DOHH2 (cell line): ENCODE results near the gene SHQ1.
"Not testable (repeated sequence)": the region's sequence is repeated elsewhere in the genome, so short reads cannot be mapped to it uniquely, and the experiment has no call there.

Experiments used
- H3F3A ChIP-seq: fragments of 200-600 bp; sonication (generic), shearing (Covaris generic); 2 replicates; pipeline ENCODE4 v1.6.0; 2016; ENCODE audit warnings: antibody characterized with exemption, mild to moderate bottlenecking; ENCODE audit not compliant: control insufficient read depth, insufficient read depth
- H3K27ac ChIP-seq: fragments of 200-600 bp; sonication (generic); 2 replicates; pipeline ENCODE4 v1.5.1; 2014; ENCODE audit warnings: low read depth, mild to moderate bottlenecking, low read length, moderate library complexity
- H3K27me3 ChIP-seq: fragments of 200-600 bp; sonication (generic); 2 replicates; pipeline ENCODE4 v1.6.1; 2014; ENCODE audit warnings: mild to moderate bottlenecking, low read length, mixed read lengths; ENCODE audit not compliant: control insufficient read depth
- H3K36me3 ChIP-seq: fragments of 200-600 bp; sonication (generic); 2 replicates; pipeline ENCODE4 v1.6.1; 2014; ENCODE audit warnings: mild to moderate bottlenecking, low read length, moderate library complexity, mixed read lengths; ENCODE audit not compliant: control insufficient read depth
- H3K4me1 ChIP-seq: fragments of 200-600 bp; sonication (generic); 2 replicates; pipeline ENCODE4 v1.6.1; 2014; ENCODE audit warnings: mild to moderate bottlenecking, low read length, mixed read lengths; ENCODE audit not compliant: control insufficient read depth
- H3K4me2 ChIP-seq: fragments of 200-600 bp; sonication (generic); 2 replicates; pipeline ENCODE4 v1.6.0; 2014; ENCODE audit warnings: mild to moderate bottlenecking, low read length, moderate library complexity
- H3K4me3 ChIP-seq: fragments of 200-600 bp; sonication (generic); 2 replicates; pipeline ENCODE4 v1.5.1; 2014; ENCODE audit warnings: mild to moderate bottlenecking, low read length, mixed read lengths
- H3K79me2 ChIP-seq: fragments of 200-600 bp; sonication (generic); 2 replicates; pipeline ENCODE4 v1.6.1; 2014; ENCODE audit warnings: mild to moderate bottlenecking, low read length, mixed read lengths; ENCODE audit not compliant: control insufficient read depth
- H3K9me2 ChIP-seq: fragments of 200-600 bp; sonication (generic); replicated peaks from 2 replicates; pipeline ENCODE4 v1.6.1; 2014; ENCODE audit warnings: mild to moderate bottlenecking, low read length, mixed read lengths; ENCODE audit not compliant: control insufficient read depth
- H3K9me3 ChIP-seq: fragments of 200-600 bp; sonication (generic); 2 replicates; pipeline ENCODE4 v1.6.1; 2014; ENCODE audit warnings: antibody characterized with exemption, low read length, mixed read lengths; ENCODE audit not compliant: control insufficient read depth, insufficient read depth
- H4K20me1 ChIP-seq: fragments of 200-600 bp; sonication (generic); 2 replicates; pipeline ENCODE4 v1.6.0; 2014; ENCODE audit warnings: low read depth, mild to moderate bottlenecking, antibody characterized with exemption, low read length, moderate library complexity; ENCODE audit not compliant: control insufficient read depth, insufficient read depth
- EZH2phosphoT487 ChIP-seq: fragments of 200-600 bp; sonication (generic); IDR thresholded peaks from 2 replicates; pipeline ENCODE4 v1.6.1; 2017; ENCODE audit warnings: borderline replicate concordance, mild to moderate bottlenecking, antibody characterized with exemption, low read length, moderate library complexity, mixed read lengths
- TF ChIP-seq, protein P1 (sequence below): fragments of 200-600 bp; sonication (generic); IDR thresholded peaks from one replicate; pipeline ENCODE4 v1.5.1; 2014; ENCODE audit warnings: antibody characterized with exemption, mild to moderate bottlenecking, low read depth, low read length; ENCODE audit not compliant: poor library complexity, severe bottlenecking

Gene SHQ1

GRCh38 chr3:72791161-72791560 lies 57.1 kb downstream of the SHQ1 start:
- Histone ChIP-seq H4K20me1 (no peaks in the 10 kb centered on the region), H3K4me2 (no peak overlapping the region), H3K79me2 (no peaks in the 10 kb centered on the region), H3K36me3 (peaks cover 14% of the 10 kb centered on the region), H3K9me2 (no peaks in the 10 kb centered on the region), H3K4me3 (no peak overlapping the region), H3K9me3 (no peaks in the 10 kb centered on the region), H3K27me3 (no peaks in the 10 kb centered on the region), H3K4me1 (no peaks in the 10 kb centered on the region), H3K27ac (no peak overlapping the region), H3F3A (no peaks in the 10 kb centered on the region)
- TF ChIP-seq, protein P1, sequence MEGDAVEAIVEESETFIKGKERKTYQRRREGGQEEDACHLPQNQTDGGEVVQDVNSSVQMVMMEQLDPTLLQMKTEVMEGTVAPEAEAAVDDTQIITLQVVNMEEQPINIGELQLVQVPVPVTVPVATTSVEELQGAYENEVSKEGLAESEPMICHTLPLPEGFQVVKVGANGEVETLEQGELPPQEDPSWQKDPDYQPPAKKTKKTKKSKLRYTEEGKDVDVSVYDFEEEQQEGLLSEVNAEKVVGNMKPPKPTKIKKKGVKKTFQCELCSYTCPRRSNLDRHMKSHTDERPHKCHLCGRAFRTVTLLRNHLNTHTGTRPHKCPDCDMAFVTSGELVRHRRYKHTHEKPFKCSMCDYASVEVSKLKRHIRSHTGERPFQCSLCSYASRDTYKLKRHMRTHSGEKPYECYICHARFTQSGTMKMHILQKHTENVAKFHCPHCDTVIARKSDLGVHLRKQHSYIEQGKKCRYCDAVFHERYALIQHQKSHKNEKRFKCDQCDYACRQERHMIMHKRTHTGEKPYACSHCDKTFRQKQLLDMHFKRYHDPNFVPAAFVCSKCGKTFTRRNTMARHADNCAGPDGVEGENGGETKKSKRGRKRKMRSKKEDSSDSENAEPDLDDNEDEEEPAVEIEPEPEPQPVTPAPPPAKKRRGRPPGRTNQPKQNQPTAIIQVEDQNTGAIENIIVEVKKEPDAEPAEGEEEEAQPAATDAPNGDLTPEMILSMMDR, result no peak
- TF ChIP-seq EZH2phosphoT487, result no peak

DNA sequence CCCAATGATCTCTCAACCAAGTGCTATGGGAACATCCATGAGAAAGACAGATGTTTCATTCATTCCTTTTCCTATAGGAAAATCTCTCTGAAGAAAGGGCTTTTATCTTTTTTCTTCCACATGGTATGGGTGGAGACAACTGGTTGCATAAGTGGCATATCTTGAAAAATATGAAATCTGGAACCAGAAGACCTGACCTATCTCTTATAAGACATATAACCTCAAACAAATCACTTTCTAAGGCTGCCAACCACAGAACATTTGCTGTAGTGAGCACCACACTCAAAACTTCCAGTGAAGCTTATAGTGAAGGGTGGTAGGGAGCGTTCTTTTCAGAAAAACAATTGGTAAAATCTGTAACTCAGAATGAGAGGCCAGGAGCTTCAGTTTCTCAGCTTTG lies 58.5 kb downstream of the SHQ1 start:
- H3K4me1 ChIP-seq, result no peaks in the 10 kb centered on the region
- peaks cover 20% of the 10 kb centered on the region for H3K36me3 ChIP-seq
- H3K27ac ChIP-seq, result no peak overlapping the region
- H3K79me2 ChIP-seq, result no peaks in the 10 kb centered on the region
- no peaks in the 10 kb centered on the region for H3K27me3 ChIP-seq
- no peaks in the 10 kb centered on the region for H4K20me1 ChIP-seq
- no peaks in the 10 kb centered on the region for H3K9me3 ChIP-seq
- no peak overlapping the region for H3K4me3 ChIP-seq
- no peaks in the 10 kb centered on the region for H3F3A ChIP-seq
- no peaks in the 10 kb centered on the region for H3K9me2 ChIP-seq
- TF ChIP-seq, protein P1, result no peak
- no peak overlapping the region for H3K4me2 ChIP-seq

DNA sequence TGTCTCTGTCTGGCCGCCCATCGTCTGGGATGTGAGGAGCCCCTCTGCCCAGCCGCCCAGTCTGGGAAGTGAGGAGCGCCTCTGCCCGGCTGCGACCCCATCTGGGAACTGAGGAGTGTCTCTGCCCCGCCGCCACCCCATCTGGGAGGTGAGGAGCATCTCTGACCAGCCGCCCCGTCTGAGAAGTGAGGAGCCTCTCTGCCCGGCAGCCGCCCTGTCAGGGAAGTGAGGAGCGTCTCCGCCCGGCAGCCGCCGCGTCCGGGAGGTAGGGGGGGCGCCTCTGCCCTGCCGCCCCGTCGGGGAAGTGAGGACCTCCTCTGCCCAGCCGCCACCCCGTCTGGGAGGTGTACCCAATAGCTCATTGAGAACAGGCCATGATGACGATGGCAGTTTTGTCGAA lies 60.0 kb downstream of the SHQ1 start:
- not testable (repeated sequence) for H3K9me2 ChIP-seq, H3F3A ChIP-seq, H3K79me2 ChIP-seq, H3K4me3 ChIP-seq, H3K9me3 ChIP-seq, H3K4me2 ChIP-seq, H3K27me3 ChIP-seq, H3K27ac ChIP-seq, H3K4me1 ChIP-seq, H4K20me1 ChIP-seq
- H3K36me3 ChIP-seq, result peaks cover 23% of the 10 kb centered on the region

GRCh38 chr3:72786668-72787067 lies 61.6 kb downstream of the SHQ1 start:
- Histone ChIP-seq H3K4me3 (no peak overlapping the region), H3K27me3 (no peaks in the 10 kb centered on the region), H4K20me1 (no peaks in the 10 kb centered on the region), H3K36me3 (peaks cover 18% of the 10 kb centered on the region), H3K9me2 (no peaks in the 10 kb centered on the region), H3K79me2 (no peaks in the 10 kb centered on the region), H3K4me1 (no peaks in the 10 kb centered on the region), H3K27ac (no peak overlapping the region), H3K9me3 (no peaks in the 10 kb centered on the region), H3K4me2 (no peak overlapping the region), H3F3A (no peaks in the 10 kb centered on the region)
- TF ChIP-seq, protein P1, result no peak
- no peak for TF ChIP-seq EZH2phosphoT487
